Vagina (tissue), 2 donors: ENCODE data around the gene GALNT11. TPM values are rescaled to one million over a fixed set of nuclear protein-coding genes. Genes with fewer than 3 reads are reported as not detected.

Source experiments
- DNase-seq, 2 donors: peaks; one replicate each; pipeline ENCODE4 v3.0.0-alpha.2; 2017; ENCODE audit errors: extremely low spot score in 2 of 2
- H3K27ac ChIP-seq: fragments of 200-600 bp; sonication (generic); one replicate; pipeline ENCODE4 v1.5.1; 2019
- H3K27me3 ChIP-seq: fragments of 200-600 bp; sonication (generic); one replicate; pipeline ENCODE4 v1.5.1; 2019
- H3K36me3 ChIP-seq, 2 donors: fragments of 200-600 bp; sonication (generic); one replicate each; pipeline ENCODE4 v1.5.1; 2017 to 2019
- H3K4me1 ChIP-seq: fragments of 200-600 bp; sonication (generic); one replicate; pipeline ENCODE4 v1.5.1; 2019
- H3K4me3 ChIP-seq, 2 donors: fragments of 200-600 bp; sonication (generic); 1 replicate in 1 of 2; 2 replicates in 1 of 2; pipeline ENCODE4 v1.5.1; 2016 to 2019
- H3K9me3 ChIP-seq: fragments of 200-600 bp; sonication (generic); one replicate; pipeline ENCODE4 v1.5.1; 2019
- CTCF ChIP-seq, 3 experiments: fragments of 450-650 bp in 2 of 3; fragments of 200-600 bp in 1 of 3; sonication (generic) in 1 of 3; IDR thresholded peaks; one replicate each; pipeline ENCODE4 v1.5.1; 2017 to 2019; ENCODE audit warnings: antibody characterized with exemption in 3 of 3, mild to moderate bottlenecking in 2 of 3, moderate library complexity in 2 of 3
- POLR2A ChIP-seq, 2 donors: fragments of 450-650 bp; IDR thresholded peaks; one replicate each; pipeline ENCODE4 v1.6.1; 2017; ENCODE audit warnings: antibody characterized with exemption in 2 of 2, mild to moderate bottlenecking in 2 of 2, moderate library complexity in 2 of 2
- POLR2AphosphoS5 ChIP-seq, 2 donors: sonication (generic); formaldehyde crosslinking; IDR thresholded peaks; one replicate each; pipeline ENCODE4 v1.9.0; 2017; ENCODE audit warnings: antibody characterized with exemption in 2 of 2, mild to moderate bottlenecking in 2 of 2, low read depth in 1 of 2; ENCODE audit not compliant: insufficient read depth in 1 of 2
- intact Hi-C: fragments of 100-400 bp; cut with DNase I; formaldehyde crosslinking; loops from one replicate; pipeline ENCODE4 v1.15.1; 2023
- total RNA-seq: library from RNA; depleted of rRNA; stranded (reverse); fragments of >200 nt; gene quantifications from one replicate; pipeline ENCODE4 v1.2.3, GENCODE V29; 2016

GALNT11 gene
- total RNA-seq, 1 donor from 2014 or later = 46.9 TPM

- H3K36me3 ChIP-seq = no peaks in the 10 kb centered on the region
- H3K27me3 ChIP-seq = no peaks in the 10 kb centered on the region
- DNase-seq = no peak
- no peak overlapping the region for H3K4me3 ChIP-seq
- no peak overlapping the region for H3K27ac ChIP-seq
- intact Hi-C loops = no loop called here
- H3K4me1 ChIP-seq = peaks cover 12% of the 10 kb centered on the region
- TF ChIP-seq POLR2A (IDR thresholded peaks at IDR 0.05) (no peak), POLR2AphosphoS5 (IDR thresholded peaks at IDR 0.05; ENCODE audit: insufficient read depth in 1 of 2, low read depth in 1 of 2) (no peak), CTCF (IDR thresholded peaks at IDR 0.05) (no peak)
- no peaks in the 10 kb centered on the region for H3K9me3 ChIP-seq
These were observed 22.6 kb downstream of the GALNT11 start for GRCh38 chr7:152048051-152048450.

- no peaks in the 10 kb centered on the region for H3K27me3 ChIP-seq
- peaks cover 7% of the 10 kb centered on the region for H3K4me1 ChIP-seq
- no peak for TF ChIP-seq POLR2A (IDR thresholded peaks at IDR 0.05)
- no peak for TF ChIP-seq POLR2AphosphoS5 (IDR thresholded peaks at IDR 0.05; ENCODE audit: insufficient read depth in 1 of 2, low read depth in 1 of 2)
- TF ChIP-seq CTCF (IDR thresholded peaks at IDR 0.05) = no peak
- no peaks in the 10 kb centered on the region for H3K36me3 ChIP-seq
- intact Hi-C loops = no loop called here
- no peaks in the 10 kb centered on the region for H3K9me3 ChIP-seq
- DNase-seq = no peak
- no peak overlapping the region for H3K27ac ChIP-seq
- no peak overlapping the region for H3K4me3 ChIP-seq
These were observed 25.1 kb downstream of the GALNT11 start for GRCh38 chr7:152050547-152050971.

- no peak for TF ChIP-seq POLR2AphosphoS5 (IDR thresholded peaks at IDR 0.05; ENCODE audit: insufficient read depth in 1 of 2, low read depth in 1 of 2)
- no peak for TF ChIP-seq CTCF (IDR thresholded peaks at IDR 0.05)
- TF ChIP-seq POLR2A (IDR thresholded peaks at IDR 0.05) = no peak
- no peak for DNase-seq
- no peaks in the 10 kb centered on the region for H3K9me3 ChIP-seq
These were observed 26.5 kb downstream of the GALNT11 start for GRCh38 chr7:152051968-152052367.

GRCh38 chr7:152052771-152053170 lies 27.3 kb downstream of the GALNT11 start:
- Histone ChIP-seq H3K4me3 (no peak overlapping the region), H3K36me3 (no peaks in the 10 kb centered on the region), H3K4me1 (peaks cover 7% of the 10 kb centered on the region), H3K27me3 (no peaks in the 10 kb centered on the region), H3K27ac (no peak overlapping the region), H3K9me3 (no peaks in the 10 kb centered on the region)
- intact Hi-C loops = no loop called here
- no peak for DNase-seq
- TF ChIP-seq POLR2A (IDR thresholded peaks at IDR 0.05) (no peak), POLR2AphosphoS5 (IDR thresholded peaks at IDR 0.05; ENCODE audit: insufficient read depth in 1 of 2, low read depth in 1 of 2) (no peak), CTCF (IDR thresholded peaks at IDR 0.05) (no peak)

More at GRCh38 chr7:152051968-152052367, 26.5 kb downstream of the GALNT11 start:
- Histone ChIP-seq H3K27me3 (no peaks in the 10 kb centered on the region), H3K27ac (no peak overlapping the region), H3K36me3 (no peaks in the 10 kb centered on the region), H3K4me1 (peaks cover 7% of the 10 kb centered on the region), H3K4me3 (no peak overlapping the region)
- intact Hi-C loops = no loop called here

- no peak for DNase-seq
- Histone ChIP-seq H3K27ac (no peak overlapping the region), H3K4me3 (no peak overlapping the region), H3K4me1 (peaks cover 12% of the 10 kb centered on the region), H3K36me3 (no peaks in the 10 kb centered on the region), H3K27me3 (no peaks in the 10 kb centered on the region), H3K9me3 (no peaks in the 10 kb centered on the region)
- TF ChIP-seq POLR2AphosphoS5 (IDR thresholded peaks at IDR 0.05; ENCODE audit: insufficient read depth in 1 of 2, low read depth in 1 of 2) (no peak), CTCF (IDR thresholded peaks at IDR 0.05) (no peak), POLR2A (IDR thresholded peaks at IDR 0.05) (no peak)
- intact Hi-C loops = no loop called here
These were observed 29.1 kb downstream of the GALNT11 start for GRCh38 chr7:152054367-152055230.
